BJ (cell line): ENCODE measurements around the gene ZSCAN25. TPM values are rescaled to one million over a fixed set of nuclear protein-coding genes. Genes with fewer than 3 reads are reported as not detected.
A peak's percentile ranks its signal among the peaks of the same experiment; 100 is the strongest.
"Not testable (repeated sequence)": the region's sequence is repeated elsewhere in the genome, so short reads cannot be mapped to it uniquely, and the experiment has no call there.

Source experiments
- CTCF ChIA-PET: fragments of 350-600 bp; formaldehyde crosslinking; extraction: SDS; loops from one replicate; lab custom pipeline; 2021; ENCODE audit warnings: antibody characterized with exemption, inconsistent platforms; lab: Yijun Ruan, JAX
- POLR2A ChIA-PET: fragments of 300-600 bp; sonication (Branson Sonifier 250); formaldehyde crosslinking; extraction: SDS; loops from one replicate; lab custom pipeline; 2021; ENCODE audit warnings: antibody characterized with exemption; lab: Charles Lee
- DNase-seq: peaks from one replicate; pipeline ENCODE4 v3.0.0-alpha.2; 2011; ENCODE audit warnings: low read depth
- H3K27me3 ChIP-seq: 2 replicates; pipeline ENCODE4 v1.6.0; 2011; ENCODE audit warnings: low read length; ENCODE audit not compliant: control insufficient read depth, insufficient read depth
- H3K36me3 ChIP-seq: 2 replicates; pipeline ENCODE4 v1.5.1; 2011; ENCODE audit warnings: low read length; ENCODE audit not compliant: control insufficient read depth, insufficient read depth
- H3K4me3 ChIP-seq: 2 replicates; pipeline ENCODE4 v1.5.1; 2011; ENCODE audit warnings: low read depth, mild to moderate bottlenecking, control low read depth, low read length
- CTCF ChIP-seq: IDR thresholded peaks from 2 replicates; pipeline ENCODE4 v1.5.1; 2011; ENCODE audit warnings: low read depth, mild to moderate bottlenecking, control low read depth, inconsistent platforms, low read length, moderate library complexity; ENCODE audit not compliant: insufficient read depth
- polyA plus RNA-seq: library from polyadenylated mRNA; depleted of rRNA; stranded (reverse); fragments of >200 nt; gene quantifications from 2 replicates; pipeline ENCODE4 v1.2.3, GENCODE V29; 2011

The ZSCAN25 gene
- polyA plus RNA-seq, 1 experiment, result 9.3 TPM

- Histone ChIP-seq H3K4me3 (no peak overlapping the region), H3K27me3 (no peaks in the 10 kb centered on the region), H3K36me3 (peaks cover 41% of the 10 kb centered on the region)
- DNase-seq, result no peak
- POLR2A ChIA-PET, result no interaction called here
- TF ChIP-seq CTCF, result no peak
- CTCF ChIA-PET, result interaction anchor here (0.7 kb wide), 1 partner anchor 1376 kb away, joined by 4 read pairs; no protein-coding TSS in a partner anchor
Observed at GRCh38 chr7:99627513-99627912, 10.8 kb downstream of the ZSCAN25 start.

- ChIA-PET POLR2A (no interaction called here), CTCF (no interaction called here)
- no peaks in the 10 kb centered on the region for H3K27me3 ChIP-seq
- TF ChIP-seq CTCF, result no peak
- H3K4me3 ChIP-seq, result no peak overlapping the region
- H3K36me3 ChIP-seq, result peaks cover 32% of the 10 kb centered on the region
- DNase-seq, result no peak
Observed at GRCh38 chr7:99628471-99629465, 12.0 kb downstream of the ZSCAN25 start.

GRCh38 chr7:99629643-99630042 lies 12.9 kb downstream of the ZSCAN25 start:
- ChIA-PET CTCF (interaction anchor here (1.4 kb wide), 1 partner anchor 504 kb away, joined by 3 read pairs; no protein-coding TSS in a partner anchor), POLR2A (no interaction called here)
- DNase-seq, result no peak
- TF ChIP-seq CTCF, result no peak
- no peaks in the 10 kb centered on the region for H3K27me3 ChIP-seq
- peaks cover 24% of the 10 kb centered on the region for H3K36me3 ChIP-seq
- no peak overlapping the region for H3K4me3 ChIP-seq

GRCh38 chr7:99631295-99632109 lies 14.8 kb downstream of the ZSCAN25 start:
- ChIA-PET POLR2A (no interaction called here), CTCF (interaction anchor here (0.6 to 1.4 kb wide), 3 partner anchors 10 to 249 kb away, joined by 3 to 6 read pairs (median 3); no protein-coding TSS in a partner anchor)
- peaks cover 16% of the 10 kb centered on the region for H3K36me3 ChIP-seq
- DNase-seq, result no peak
- TF ChIP-seq CTCF, result peak; percentile 9; the same call in 1 of the 2 replicates
- H3K4me3 ChIP-seq, result no peak overlapping the region
- no peaks in the 10 kb centered on the region for H3K27me3 ChIP-seq

GRCh38 chr7:99637414-99637813 lies 20.7 kb downstream of the ZSCAN25 start:
- DNase-seq, H3K4me3 ChIP-seq, POLR2A ChIA-PET, H3K36me3 ChIP-seq, H3K27me3 ChIP-seq, CTCF ChIA-PET: not testable (repeated sequence)
